WTC11 (cell line): ENCODE measurements around the gene ARHGEF1. TPM values are rescaled to one million over a fixed set of nuclear protein-coding genes. Genes with fewer than 3 reads are reported as not detected.

ENCODE experiments used
- ATAC-seq: fragments of 200-7000 bp; cut with Tn5 transposase; 2 replicates; pipeline ENCODE4 v1.10.0; 2021; ENCODE audit warnings: mild to moderate bottlenecking, moderate library complexity
- CTCF ChIA-PET: fragments of 300-600 bp; sonication (Branson Sonifier 250); formaldehyde crosslinking; loops from one replicate; lab custom pipeline; 2021; ENCODE audit warnings: antibody characterized with exemption; lab: Charles Lee
- POLR2A ChIA-PET: fragments of 350-600 bp; sonication (Branson Sonifier 250); formaldehyde crosslinking; loops from one replicate; lab custom pipeline; 2021; ENCODE audit warnings: antibody characterized with exemption; lab: Charles Lee
- DNase-seq: peaks from one replicate; pipeline ENCODE4 v3.0.0; 2021; ENCODE audit warnings: low spot score
- H3K27ac Mint-ChIP-seq: 2 replicates; pipeline ENCODE4 v1.8.0; 2021; ENCODE audit warnings: mixed read lengths
- H3K27me3 Mint-ChIP-seq: 2 replicates; pipeline ENCODE4 v1.8.0; 2021; ENCODE audit warnings: low read depth, mild to moderate bottlenecking, moderate library complexity, mixed read lengths
- H3K36me3 Mint-ChIP-seq: 2 replicates; pipeline ENCODE4 v1.8.0; 2021; ENCODE audit warnings: mixed read lengths
- H3K4me1 Mint-ChIP-seq: 2 replicates; pipeline ENCODE4 v1.8.0; 2022; ENCODE audit warnings: mixed read lengths
- H3K4me3 Mint-ChIP-seq: 2 replicates; pipeline ENCODE4 v1.8.0; 2021; ENCODE audit warnings: mild to moderate bottlenecking, moderate library complexity, mixed read lengths
- H3K9me3 Mint-ChIP-seq: 2 replicates; pipeline ENCODE4 v1.8.0; 2021; ENCODE audit warnings: mixed read lengths
- ATF2 ChIP-seq: sonication (generic); formaldehyde crosslinking; IDR thresholded peaks from 2 replicates; pipeline ENCODE4 v1.8.1; 2022; ENCODE audit warnings: low read depth, missing genetic modification reagents, borderline replicate concordance
- EMX1 ChIP-seq: fragments of 250-450 bp; sonication (Bioruptor Pico); IDR thresholded peaks from 2 replicates; pipeline ENCODE4 v1.8.0; 2021; ENCODE audit warnings: mild to moderate bottlenecking
- ETV6 ChIP-seq: sonication (generic); formaldehyde crosslinking; IDR thresholded peaks from 2 replicates; pipeline ENCODE4 v1.8.1; 2022; ENCODE audit warnings: mild to moderate bottlenecking, missing genetic modification reagents
- GRHL2 ChIP-seq: fragments of 250-450 bp; sonication (Bioruptor Pico); IDR thresholded peaks from 2 replicates; pipeline ENCODE4 v1.8.0; 2022; ENCODE audit warnings: mild to moderate bottlenecking, moderate library complexity; ENCODE audit not compliant: insufficient replicate concordance, severe bottlenecking
- IRF1 ChIP-seq: sonication (generic); formaldehyde crosslinking; IDR thresholded peaks from 2 replicates; pipeline ENCODE4 v1.8.0; 2023; ENCODE audit warnings: missing genetic modification reagents
- JAZF1 ChIP-seq: fragments of 250-450 bp; sonication (Bioruptor Pico); IDR thresholded peaks from 2 replicates; pipeline ENCODE4 v1.9.0; 2021; ENCODE audit warnings: moderate library complexity, mild to moderate bottlenecking, inconsistent platforms
- JUN ChIP-seq: sonication (generic); formaldehyde crosslinking; IDR thresholded peaks from 2 replicates; pipeline ENCODE4 v1.8.0; 2023; ENCODE audit warnings: mild to moderate bottlenecking, missing genetic modification reagents
- NFATC4 ChIP-seq: fragments of 250-450 bp; sonication (Bioruptor Pico); IDR thresholded peaks from 2 replicates; pipeline ENCODE4 v1.9.0; 2021; ENCODE audit warnings: mild to moderate bottlenecking
- NR1H2 ChIP-seq: sonication (generic); formaldehyde crosslinking; IDR thresholded peaks from 2 replicates; pipeline ENCODE4 v1.9.0; 2021; ENCODE audit warnings: mild to moderate bottlenecking, moderate library complexity, missing genetic modification reagents
- TP53 ChIP-seq: sonication (generic); formaldehyde crosslinking; IDR thresholded peaks from 2 replicates; pipeline ENCODE4 v1.8.1; 2023; ENCODE audit warnings: mild to moderate bottlenecking, missing genetic modification reagents
- USF1 ChIP-seq: sonication (generic); formaldehyde crosslinking; IDR thresholded peaks from 2 replicates; pipeline ENCODE4 v1.8.0; 2022; ENCODE audit warnings: mild to moderate bottlenecking, missing genetic modification reagents
- USF2 ChIP-seq: sonication (generic); formaldehyde crosslinking; IDR thresholded peaks from 2 replicates; pipeline ENCODE4 v1.8.1; 2023; ENCODE audit warnings: mild to moderate bottlenecking, missing genetic modification reagents, moderate library complexity
- ZBTB43 ChIP-seq: sonication (generic); formaldehyde crosslinking; IDR thresholded peaks from 2 replicates; pipeline ENCODE4 v1.8.1; 2023; ENCODE audit warnings: mild to moderate bottlenecking, missing genetic modification reagents
- ZNF232 ChIP-seq: sonication (generic); formaldehyde crosslinking; IDR thresholded peaks from 2 replicates; pipeline ENCODE4 v1.8.0; 2022; ENCODE audit warnings: mild to moderate bottlenecking, missing genetic modification reagents
- ZNF423 ChIP-seq: fragments of 250-450 bp; sonication (Bioruptor Pico); IDR thresholded peaks from 2 replicates; pipeline ENCODE4 v2.1.2; 2022; ENCODE audit warnings: mild to moderate bottlenecking, moderate library complexity
- ZNF425 ChIP-seq: fragments of 250-450 bp; sonication (Bioruptor Pico); conservative IDR thresholded peaks from 2 replicates; pipeline ENCODE4 v1.9.0; 2021; ENCODE audit warnings: mild to moderate bottlenecking
- total RNA-seq: library from RNA; stranded (reverse); gene quantifications from 3 replicates; pipeline ENCODE4 v1.2.3, GENCODE V29; 2021

ARHGEF1 gene
- total RNA-seq, 1 experiment from 2014 or later, result 102 TPM

GRCh38 chr19:41853768-41854167 is 29.2 kb upstream of the ARHGEF1 start (continued):
- TF ChIP-seq ZNF425 (CRISPR knock-in tag), result no peak
- TF ChIP-seq USF2 (CRISPR knock-in tag), result no peak
- TF ChIP-seq EMX1 (CRISPR knock-in tag), result no peak
- no peak for TF ChIP-seq ZNF423 (CRISPR knock-in tag)
- TF ChIP-seq ZBTB43 (CRISPR knock-in tag), result no peak
- no peak for TF ChIP-seq GRHL2 (CRISPR knock-in tag)

- Mint-ChIP-seq H3K4me3 (peak overlapping the region; percentile 94), H3K27ac (peak overlapping the region; percentile 89), H3K9me3 (no peaks in the 10 kb centered on the region), H3K4me1 (peaks cover 37% of the 10 kb centered on the region), H3K27me3 (peaks cover 16% of the 10 kb centered on the region), H3K36me3 (peaks cover 37% of the 10 kb centered on the region)
- ChIA-PET POLR2A (interaction anchor here (0.6 to 2.7 kb wide), 6 partner anchors 12 to 176 kb away, joined by 3 to 30 read pairs (median 4); no protein-coding TSS in a partner anchor), CTCF (interaction anchor here (0.6 to 2.1 kb wide), 27 partner anchors 8 to 506 kb away, joined by 3 to 14 read pairs (median 4); partner anchors contain the start of genes DMRTC2, LYPD4 and RABAC1)
- ATAC-seq (no peak; the same call in 1 of the 2 replicates), DNase-seq (no peak)
- TF ChIP-seq JUN, result no peak
- no peak for TF ChIP-seq TP53 (CRISPR knock-in tag)
- TF ChIP-seq ZNF232 (CRISPR knock-in tag), result no peak
- TF ChIP-seq IRF1, result no peak
- no peak for TF ChIP-seq ATF2
- no peak for TF ChIP-seq ETV6
- no peak for TF ChIP-seq JAZF1 (CRISPR knock-in tag)
- no peak for TF ChIP-seq NFATC4 (CRISPR knock-in tag)
- TF ChIP-seq NR1H2 (CRISPR knock-in tag), result no peak
- no peak for TF ChIP-seq USF1 (CRISPR knock-in tag)
Observed at GRCh38 chr19:41859213-41859617, 23.8 kb upstream of the ARHGEF1 start.
